Liver (tissue), 9 donors: ENCODE data around the gene TAGLN2. TPM values are rescaled to one million over a fixed set of nuclear protein-coding genes. Genes with fewer than 3 reads are reported as not detected.

Source experiments
- DNase-seq: peaks from one replicate; pipeline ENCODE4 v3.0.0-alpha.2; 2017; ENCODE audit warnings: low spot score
- H3K27ac ChIP-seq, 2 donors: one replicate each; pipeline ENCODE4 v1.7.0; 2013; ENCODE audit warnings: inconsistent platforms in 2 of 2, low read length in 2 of 2, control low read depth in 1 of 2, low read depth in 1 of 2, mild to moderate bottlenecking in 1 of 2
- H3K27me3 ChIP-seq, 4 donors: one replicate each; pipeline versions ENCODE4 v1.6.1 to v1.7.0; 2013; ENCODE audit warnings: low read length in 3 of 4, inconsistent platforms in 1 of 4, mild to moderate bottlenecking in 1 of 4, moderate library complexity in 1 of 4; ENCODE audit not compliant: control insufficient read depth in 4 of 4, insufficient read depth in 4 of 4
- H3K36me3 ChIP-seq, 4 donors: one replicate each; pipeline versions ENCODE4 v1.6.1 to v1.7.0; 2013; ENCODE audit warnings: low read length in 3 of 4, mild to moderate bottlenecking in 3 of 4, low read depth in 1 of 4, moderate library complexity in 1 of 4; ENCODE audit not compliant: control insufficient read depth in 4 of 4, insufficient read depth in 3 of 4
- H3K4me1 ChIP-seq, 4 donors: one replicate each; pipeline versions ENCODE4 v1.6.1 to v1.7.0; 2013; ENCODE audit warnings: low read length in 3 of 4, mild to moderate bottlenecking in 3 of 4, moderate library complexity in 1 of 4; ENCODE audit not compliant: control insufficient read depth in 4 of 4, insufficient read depth in 4 of 4
- H3K4me3 ChIP-seq, 3 donors: one replicate each; pipeline versions ENCODE4 v1.6.1 to v1.7.0; 2013; ENCODE audit warnings: low read length in 3 of 3, control low read depth in 1 of 3, low read depth in 1 of 3, mild to moderate bottlenecking in 1 of 3
- H3K9ac ChIP-seq, 2 donors: one replicate each; pipeline ENCODE4 v1.7.0; 2013; ENCODE audit warnings: low read length in 2 of 2, mild to moderate bottlenecking in 2 of 2, moderate library complexity in 2 of 2, control low read depth in 1 of 2, low read depth in 1 of 2
- H3K9me3 ChIP-seq, 4 donors: one replicate each; pipeline versions ENCODE4 v1.6.1 to v1.7.0; 2013; ENCODE audit warnings: low read length in 3 of 4; ENCODE audit not compliant: control insufficient read depth in 4 of 4
- ATF3 ChIP-seq: IDR thresholded peaks from 2 replicates; pipeline ENCODE4 v1.6.1; 2016; ENCODE audit warnings: antibody characterized with exemption
- CTCF ChIP-seq: fragments of 150-350 bp; IDR thresholded peaks from 2 replicates; pipeline ENCODE4 v1.5.1; 2017; ENCODE audit warnings: improper control_type of control experiment, low read depth, low read length; ENCODE audit not compliant: missing input control
- FOXA2 ChIP-seq: IDR thresholded peaks from 2 replicates; pipeline ENCODE4 v1.6.1; 2016; ENCODE audit warnings: antibody characterized with exemption
- HNF4A ChIP-seq, 2 donors: conservative IDR thresholded peaks; 2 replicates each; pipeline ENCODE4 v1.6.1; 2016; ENCODE audit warnings: antibody characterized with exemption in 2 of 2, mild to moderate bottlenecking in 2 of 2
- RAD21 ChIP-seq, 2 donors: IDR thresholded peaks; 2 replicates each; pipeline ENCODE4 v1.6.1; 2016; ENCODE audit warnings: antibody characterized with exemption in 2 of 2, mild to moderate bottlenecking in 2 of 2
- REST ChIP-seq: IDR thresholded peaks from 2 replicates; pipeline ENCODE4 v1.6.1; 2016; ENCODE audit warnings: antibody characterized with exemption, mild to moderate bottlenecking
- RXRA ChIP-seq, 2 donors: IDR thresholded peaks; 2 replicates each; pipeline ENCODE4 v1.6.1; 2017 to 2018; ENCODE audit warnings: antibody characterized with exemption in 2 of 2, mild to moderate bottlenecking in 1 of 2
- SP1 ChIP-seq: IDR thresholded peaks from 2 replicates; pipeline ENCODE4 v1.6.1; 2018; ENCODE audit warnings: antibody characterized with exemption, mild to moderate bottlenecking
- WGBS: extraction: QIAGEN DNeasy Blood & Tissue Kit; methylation state at CpG from one replicate; pipeline ENCODE4 v1.1.7; 2013; 5-methylcytosine and 5-hydroxymethylcytosine counted together
- polyA plus RNA-seq, 2 donors: library from polyadenylated mRNA; stranded (reverse) in 1 of 2; unstranded in 1 of 2; fragments of 200-250 nt in 1 of 2; fragments of >200 nt in 1 of 2; fragmentation: Nextera tagmentation in 1 of 2; extraction: Ambion mirVana in 1 of 2; gene quantifications; one replicate each; pipeline versions ENCODE4 v1.2.1 to v1.2.3, GENCODE V29; 2013 to 2015
- total RNA-seq, 2 donors: library from RNA; depleted of rRNA; stranded (reverse); fragments of >200 nt; gene quantifications; one replicate each; pipeline ENCODE4 v1.2.3, GENCODE V29; 2014
- donor health status: healthy.
- donor health status: healthy.
- donor health status: healthy.
- donor health status: healthy.
- donor health status: healthy.

Gene TAGLN2
- total and polyA plus RNA-seq, 4 donors, result 46.4 to 113 (median 79.8) TPM

GRCh38 chr1:159936273-159936904 is 11.1 kb upstream of the TAGLN2 start:
- peak; percentile 48 to 57 for TF ChIP-seq HNF4A (conservative IDR thresholded peaks at IDR 0.05)
- TF ChIP-seq CTCF, result peak; percentile 98
- TF ChIP-seq FOXA2, result no peak
- TF ChIP-seq RAD21 (IDR thresholded peaks at IDR 0.05), result peak; percentile 98 to 100
- Histone ChIP-seq H3K4me1 (peaks cover 4 to 28% (median 16%) of the 10 kb centered on the region in 4 donors), H3K36me3 (peaks cover 0 to 12% (median 5%) of the 10 kb centered on the region in 4 donors), H3K4me3 (no peak overlapping the region), H3K27me3 (no peaks in the 10 kb centered on the region), H3K9ac (no peak overlapping the region), H3K27ac (peak overlapping the region in 1 of 2 donors; percentile 11), H3K9me3 (no peaks in the 10 kb centered on the region)
- peak; percentile 90 for DNase-seq
- 28% methylated on average over 16 of the region's 16 CpGs for WGBS

GRCh38 chr1:159935719-159936272 is 10.5 kb upstream of the TAGLN2 start:
- TF ChIP-seq ATF3 (no peak), REST (peak; percentile 97)
- Histone ChIP-seq H3K9me3 (no peaks in the 10 kb centered on the region), H3K27me3 (no peaks in the 10 kb centered on the region), H3K9ac (no peak overlapping the region), H3K4me1 (peaks cover 4 to 28% (median 16%) of the 10 kb centered on the region in 4 donors), H3K27ac (no peak overlapping the region), H3K36me3 (peaks cover 0 to 14% (median 8%) of the 10 kb centered on the region in 4 donors), H3K4me3 (no peak overlapping the region)
- 77% methylated on average over 4 of the region's 4 CpGs for WGBS
- DNase-seq, result no peak

GRCh38 chr1:159935305-159935704 is 10.0 kb upstream of the TAGLN2 start:
- no peak for TF ChIP-seq SP1
- TF ChIP-seq RXRA (IDR thresholded peaks at IDR 0.05), result no peak
- Histone ChIP-seq H3K9ac (no peak overlapping the region), H3K4me3 (no peak overlapping the region), H3K36me3 (peaks cover 0 to 16% (median 9%) of the 10 kb centered on the region in 4 donors), H3K27me3 (no peaks in the 10 kb centered on the region), H3K27ac (no peak overlapping the region), H3K4me1 (peaks cover 4 to 28% (median 16%) of the 10 kb centered on the region in 4 donors), H3K9me3 (no peaks in the 10 kb centered on the region)
- WGBS, result 95% methylated on average over 11 of the region's 11 CpGs
- DNase-seq, result no peak
